BLaER1 treated with 17β-estradiol and CSF1 and Interleukin-3, amounts not matched to agents 10 nM and 100 nM (cell line): ENCODE measurements around the gene MS4A7.

Source experiments
- H3K27ac ChIP-seq, 11 experiments: shearing (Covaris generic); formaldehyde crosslinking; 2 replicates each; pipeline ENCODE4 v1.8.1; 2022
- H3K27me3 ChIP-seq, 11 experiments: shearing (Covaris generic); formaldehyde crosslinking; 2 replicates each; pipeline ENCODE4 v1.8.1; 2022
- H3K36me3 ChIP-seq, 11 experiments: shearing (Covaris generic); formaldehyde crosslinking; 2 replicates each; pipeline ENCODE4 v1.8.1; 2022
- H3K4me1 ChIP-seq, 10 experiments: shearing (Covaris generic); formaldehyde crosslinking; 2 replicates each; pipeline ENCODE4 v1.8.1; 2022
- H3K4me2 ChIP-seq, 11 experiments: shearing (Covaris generic); formaldehyde crosslinking; 2 replicates each; pipeline ENCODE4 v1.8.1; 2022
- H3K4me3 ChIP-seq, 10 experiments: shearing (Covaris generic); formaldehyde crosslinking; 2 replicates each; pipeline ENCODE4 v1.8.1; 2022
- H3K9ac ChIP-seq, 11 experiments: shearing (Covaris generic); formaldehyde crosslinking; 2 replicates each; pipeline ENCODE4 v1.8.1; 2022
- H3K9me3 ChIP-seq, 11 experiments: shearing (Covaris generic); formaldehyde crosslinking; replicated peaks in 1 of 11; 2 replicates each; pipeline ENCODE4 v1.8.1; 2022
- H4K20me1 ChIP-seq, 11 experiments: shearing (Covaris generic); formaldehyde crosslinking; 2 replicates each; pipeline ENCODE4 v1.8.1; 2022
- Cebpa-rat ChIP-seq, 11 experiments: shearing (Covaris generic); IDR thresholded peaks; 2 replicates each; pipeline ENCODE4 v1.8.1; 2022

The MS4A7 gene

GRCh38 chr11:60367009-60367408 is 11.3 kb upstream of the MS4A7 start:
- Histone ChIP-seq H3K9me3 (peaks cover 29 to 55% (median 39%) of the 10 kb centered on the region in 11 experiments), H3K4me3 (no peak overlapping the region; a peak in 1 of 20 replicates), H3K36me3 (no peaks in the 10 kb centered on the region; a peak in 1 of 22 replicates), H3K9ac (peak overlapping the region in 3 of 11 experiments; percentile 53 to 91 (median 79); a peak in 6 of 22 replicates), H3K4me2 (peak overlapping the region in 3 of 11 experiments; percentile 8 to 87 (median 75); a peak in 5 of 22 replicates), H3K27ac (peak overlapping the region in 6 of 11 experiments; percentile 9 to 99 (median 69); a peak in 10 of 22 replicates), H4K20me1 (no peaks in the 10 kb centered on the region), H3K27me3 (no peaks in the 10 kb centered on the region), H3K4me1 (peaks cover 12 to 95% (median 21%) of the 10 kb centered on the region in 10 experiments)
- TF ChIP-seq Cebpa-rat (IDR thresholded peaks at IDR 0.05): no peak; a peak in 1 of 22 replicates

GRCh38 chr11:60367896-60368295 is 10.4 kb upstream of the MS4A7 start:
- peak overlapping the region in 3 of 11 experiments; percentile 3 to 80 (median 75); a peak in 5 of 22 replicates for H3K4me2 ChIP-seq
- no peak for TF ChIP-seq Cebpa-rat (IDR thresholded peaks at IDR 0.05)
- H3K27ac ChIP-seq: peak overlapping the region in 5 of 11 experiments; percentile 55 to 99 (median 80); a peak in 8 of 22 replicates

GRCh38 chr11:60370252-60370810 is 8.0 kb upstream of the MS4A7 start:
- TF ChIP-seq Cebpa-rat (IDR thresholded peaks at IDR 0.05): no peak
- H3K9ac ChIP-seq: peak overlapping the region in 2 of 11 experiments; percentile 60 to 72; a peak in 2 of 22 replicates
- peaks cover 37 to 78% (median 59%) of the 10 kb centered on the region in 11 experiments for H3K9me3 ChIP-seq
- peaks cover 0 to 91% (median 7%) of the 10 kb centered on the region in 10 experiments; a peak in 12 of 20 replicates for H3K4me1 ChIP-seq
- no peak overlapping the region for H3K4me3 ChIP-seq
- H4K20me1 ChIP-seq: no peaks in the 10 kb centered on the region
- peak overlapping the region in 3 of 11 experiments; percentile 80 to 99 (median 98); a peak in 6 of 22 replicates for H3K27ac ChIP-seq
- peaks cover 0 to 3% (median 0%) of the 10 kb centered on the region in 11 experiments; a peak in 2 of 22 replicates for H3K36me3 ChIP-seq
- no peaks in the 10 kb centered on the region for H3K27me3 ChIP-seq
- H3K4me2 ChIP-seq: peak overlapping the region in 3 of 11 experiments; percentile 63 to 82 (median 75); a peak in 5 of 22 replicates

More at GRCh38 chr11:60367896-60368295, 10.4 kb upstream of the MS4A7 start:
- H3K9me3 ChIP-seq: peaks cover 34 to 64% (median 42%) of the 10 kb centered on the region in 11 experiments
- peaks cover 0 to 1% (median 0%) of the 10 kb centered on the region in 11 experiments; a peak in 2 of 22 replicates for H3K36me3 ChIP-seq
- H3K4me3 ChIP-seq: no peak overlapping the region
- H3K9ac ChIP-seq: peak overlapping the region in 3 of 11 experiments; percentile 53 to 91 (median 79); a peak in 6 of 22 replicates
- no peaks in the 10 kb centered on the region for H3K27me3 ChIP-seq
- H4K20me1 ChIP-seq: no peaks in the 10 kb centered on the region
- peaks cover 12 to 95% (median 21%) of the 10 kb centered on the region in 10 experiments for H3K4me1 ChIP-seq

GRCh38 chr11:60370811-60371298 is 7.5 kb upstream of the MS4A7 start:
- peaks cover 32 to 78% (median 63%) of the 10 kb centered on the region in 11 experiments for H3K9me3 ChIP-seq
- H3K9ac ChIP-seq: peak overlapping the region in 3 of 11 experiments; percentile 31 to 72 (median 60); a peak in 5 of 22 replicates
- peak overlapping the region in 3 of 11 experiments; percentile 80 to 99 (median 98); a peak in 6 of 22 replicates for H3K27ac ChIP-seq
- H3K27me3 ChIP-seq: no peaks in the 10 kb centered on the region
- H3K4me2 ChIP-seq: peak overlapping the region in 4 of 11 experiments; percentile 43 to 82 (median 69); a peak in 8 of 22 replicates
- TF ChIP-seq Cebpa-rat (IDR thresholded peaks at IDR 0.05): no peak
- no peak overlapping the region for H3K4me3 ChIP-seq
- no peaks in the 10 kb centered on the region for H4K20me1 ChIP-seq
- peaks cover 0 to 91% (median 10%) of the 10 kb centered on the region in 10 experiments; a peak in 14 of 20 replicates for H3K4me1 ChIP-seq
- peaks cover 0 to 3% (median 0%) of the 10 kb centered on the region in 11 experiments; a peak in 2 of 22 replicates for H3K36me3 ChIP-seq

- Histone ChIP-seq H3K4me2 (peak overlapping the region in 6 of 11 experiments; percentile 0 to 82 (median 53); a peak in 7 of 22 replicates), H3K27ac (peak overlapping the region in 4 of 11 experiments; percentile 18 to 99 (median 89); a peak in 7 of 22 replicates), H3K36me3 (peaks cover 0 to 3% (median 0%) of the 10 kb centered on the region in 11 experiments; a peak in 2 of 22 replicates), H3K27me3 (no peaks in the 10 kb centered on the region), H3K4me3 (no peak overlapping the region), H3K4me1 (peaks cover 5 to 91% (median 15%) of the 10 kb centered on the region in 10 experiments), H3K9ac (peak overlapping the region in 3 of 11 experiments; percentile 31 to 72 (median 60); a peak in 6 of 22 replicates), H3K9me3 (peaks cover 29 to 80% (median 66%) of the 10 kb centered on the region in 11 experiments), H4K20me1 (no peaks in the 10 kb centered on the region)
- no peak for TF ChIP-seq Cebpa-rat (IDR thresholded peaks at IDR 0.05)
Observed at GRCh38 chr11:60371386-60371785, 6.9 kb upstream of the MS4A7 start.

- no peak overlapping the region for H3K4me3 ChIP-seq
- peak overlapping the region in 4 of 11 experiments; percentile 18 to 99 (median 89); a peak in 7 of 22 replicates for H3K27ac ChIP-seq
- no peaks in the 10 kb centered on the region for H3K27me3 ChIP-seq
- H3K9me3 ChIP-seq: peaks cover 26 to 78% (median 68%) of the 10 kb centered on the region in 11 experiments
- peak overlapping the region in 3 of 11 experiments; percentile 31 to 72 (median 60); a peak in 4 of 22 replicates for H3K9ac ChIP-seq
- peaks cover 0 to 3% (median 0%) of the 10 kb centered on the region in 11 experiments; a peak in 2 of 22 replicates for H3K36me3 ChIP-seq
- peaks cover 9 to 92% (median 19%) of the 10 kb centered on the region in 10 experiments for H3K4me1 ChIP-seq
- no peaks in the 10 kb centered on the region for H4K20me1 ChIP-seq
- peak overlapping the region in 6 of 11 experiments; percentile 0 to 82 (median 53); a peak in 8 of 22 replicates for H3K4me2 ChIP-seq
- no peak for TF ChIP-seq Cebpa-rat (IDR thresholded peaks at IDR 0.05)
Observed at GRCh38 chr11:60371854-60372253, 6.5 kb upstream of the MS4A7 start.

GRCh38 chr11:60372767-60373166 is 5.6 kb upstream of the MS4A7 start:
- Histone ChIP-seq H3K27ac (peak overlapping the region in 3 of 11 experiments; percentile 16 to 98 (median 41); a peak in 4 of 22 replicates), H3K4me3 (no peak overlapping the region), H3K4me2 (peak overlapping the region in 2 of 11 experiments; percentile 75 to 82; a peak in 5 of 22 replicates), H4K20me1 (no peaks in the 10 kb centered on the region), H3K27me3 (no peaks in the 10 kb centered on the region), H3K9me3 (peaks cover 25 to 74% (median 62%) of the 10 kb centered on the region in 11 experiments), H3K9ac (no peak overlapping the region), H3K4me1 (peaks cover 18 to 94% (median 28%) of the 10 kb centered on the region in 10 experiments), H3K36me3 (peaks cover 0 to 3% (median 0%) of the 10 kb centered on the region in 11 experiments; a peak in 2 of 22 replicates)
- no peak for TF ChIP-seq Cebpa-rat (IDR thresholded peaks at IDR 0.05)

- Histone ChIP-seq H3K9ac (no peak overlapping the region; a peak in 1 of 22 replicates), H3K27ac (peak overlapping the region in 9 of 11 experiments; percentile 6 to 99 (median 89); a peak in 15 of 22 replicates), H3K36me3 (peaks cover 0 to 18% (median 0%) of the 10 kb centered on the region in 11 experiments; a peak in 5 of 22 replicates), H3K4me3 (no peak overlapping the region), H3K9me3 (peaks cover 6 to 64% (median 51%) of the 10 kb centered on the region in 11 experiments; a peak in 21 of 22 replicates), H4K20me1 (no peaks in the 10 kb centered on the region), H3K4me2 (peak overlapping the region in 4 of 11 experiments; percentile 15 to 97 (median 80); a peak in 5 of 22 replicates), H3K4me1 (peaks cover 39 to 73% (median 48%) of the 10 kb centered on the region in 10 experiments), H3K27me3 (no peaks in the 10 kb centered on the region)
- no peak for TF ChIP-seq Cebpa-rat (IDR thresholded peaks at IDR 0.05)
Observed at GRCh38 chr11:60375316-60375715, 3.0 kb upstream of the MS4A7 start.
